HG02588 (cell line): ENCODE data around the gene CDC7.

Experiments used
- ATAC-seq: cut with Tn5 transposase; IDR thresholded peaks from one replicate; pipeline ENCODE4 v1.9.1; 2021; ENCODE audit warnings: mild to moderate bottlenecking, moderate library complexity; ENCODE audit not compliant: unreplicated experiment

The CDC7 gene

DNA sequence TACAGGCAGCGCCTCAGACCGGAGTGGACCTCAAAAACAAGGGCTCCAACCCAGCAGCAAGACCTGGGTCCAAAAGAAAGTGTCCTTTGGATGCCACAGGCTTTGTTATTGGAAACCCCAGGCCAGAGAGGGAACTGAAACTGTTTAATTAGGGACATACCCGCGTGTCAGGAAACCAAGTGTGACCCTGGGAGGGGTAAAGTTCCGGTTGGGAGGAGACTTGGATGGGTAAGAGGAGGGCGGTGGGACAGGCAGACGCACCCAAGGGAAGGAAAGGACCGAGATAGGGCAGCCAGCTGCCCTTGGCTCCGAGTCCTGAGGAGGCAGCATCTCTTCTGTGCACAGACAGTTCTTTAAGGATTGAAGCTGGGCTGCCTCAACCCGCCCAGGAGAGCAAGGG is 71.4 kb downstream of the CDC7 start:
- ATAC-seq, result peak; percentile 91
